Measurements from ENCODE around the gene CACNA2D3. TPM values are rescaled to one million over a fixed set of nuclear protein-coding genes. Genes with fewer than 3 reads are reported as not detected.
A peak's percentile ranks its signal among the peaks of the same experiment; 100 is the strongest.

CACNA2D3 gene
- total RNA-seq, 2 donors from 2014 or later = 0.97 TPM; not detected in 1

- H3K27me3 Mint-ChIP-seq (ENCODE audit: insufficient read depth) = peaks cover 43% of the 10 kb centered on the region
- peaks cover 3% of the 10 kb centered on the region for H3K4me1 Mint-ChIP-seq
These were observed 704.8 kb downstream of the CACNA2D3 start for GRCh38 chr3:54827056-54827687.

DNA sequence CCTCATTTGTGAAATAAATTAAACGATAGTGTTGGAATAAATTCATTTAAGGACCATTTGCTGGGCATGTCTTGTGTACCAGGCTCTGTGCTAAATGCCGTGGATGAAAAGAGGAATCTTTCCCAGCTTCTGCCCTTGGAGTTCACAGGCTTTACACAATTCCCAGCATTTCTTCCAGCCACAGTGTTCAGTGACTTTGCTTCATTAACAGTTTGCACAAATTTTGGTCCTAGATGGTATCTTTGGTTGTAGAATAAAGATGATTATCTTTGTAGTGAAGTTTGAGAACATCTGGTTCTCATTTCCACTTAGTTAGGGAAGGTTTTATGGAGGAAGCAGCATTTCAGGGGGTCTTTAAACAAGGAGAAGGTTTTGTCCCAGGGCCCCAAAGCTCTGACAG, 705.4 kb downstream of the CACNA2D3 start:
- no peak overlapping the region for H3K27ac ChIP-seq (ENCODE audit: low read depth, low read length)
- DNase-seq = no peak
- Mint-ChIP-seq H3K27me3 (ENCODE audit: insufficient read depth) (peaks cover 37% of the 10 kb centered on the region), H3K36me3 (ENCODE audit: low read depth) (no peaks in the 10 kb centered on the region), H3K4me3 (no peak overlapping the region), H3K9me3 (peaks cover 15% of the 10 kb centered on the region), H3K4me1 (peaks cover 1% of the 10 kb centered on the region), H3K27ac (no peak overlapping the region)
- H3K4me3 ChIP-seq (ENCODE audit: low read length) = no peak overlapping the region
- TF ChIP-seq, protein P1, sequence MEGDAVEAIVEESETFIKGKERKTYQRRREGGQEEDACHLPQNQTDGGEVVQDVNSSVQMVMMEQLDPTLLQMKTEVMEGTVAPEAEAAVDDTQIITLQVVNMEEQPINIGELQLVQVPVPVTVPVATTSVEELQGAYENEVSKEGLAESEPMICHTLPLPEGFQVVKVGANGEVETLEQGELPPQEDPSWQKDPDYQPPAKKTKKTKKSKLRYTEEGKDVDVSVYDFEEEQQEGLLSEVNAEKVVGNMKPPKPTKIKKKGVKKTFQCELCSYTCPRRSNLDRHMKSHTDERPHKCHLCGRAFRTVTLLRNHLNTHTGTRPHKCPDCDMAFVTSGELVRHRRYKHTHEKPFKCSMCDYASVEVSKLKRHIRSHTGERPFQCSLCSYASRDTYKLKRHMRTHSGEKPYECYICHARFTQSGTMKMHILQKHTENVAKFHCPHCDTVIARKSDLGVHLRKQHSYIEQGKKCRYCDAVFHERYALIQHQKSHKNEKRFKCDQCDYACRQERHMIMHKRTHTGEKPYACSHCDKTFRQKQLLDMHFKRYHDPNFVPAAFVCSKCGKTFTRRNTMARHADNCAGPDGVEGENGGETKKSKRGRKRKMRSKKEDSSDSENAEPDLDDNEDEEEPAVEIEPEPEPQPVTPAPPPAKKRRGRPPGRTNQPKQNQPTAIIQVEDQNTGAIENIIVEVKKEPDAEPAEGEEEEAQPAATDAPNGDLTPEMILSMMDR (conservative IDR thresholded peaks at IDR 0.05) = no peak
- no peaks in the 10 kb centered on the region for H3K27me3 ChIP-seq (ENCODE audit: control insufficient read depth, insufficient read depth, low read length, poor library complexity, severe bottlenecking)
- no peak overlapping the region for H3K9ac ChIP-seq (ENCODE audit: extremely low read depth, low read length, poor library complexity, severe bottlenecking)
- no peaks in the 10 kb centered on the region for H3K4me1 ChIP-seq (ENCODE audit: control insufficient read depth, insufficient read depth, low read length)
- no peaks in the 10 kb centered on the region for H3K36me3 ChIP-seq (ENCODE audit: control insufficient read depth, insufficient read depth, low read length)
- H3K9me3 ChIP-seq (ENCODE audit: control insufficient read depth, low read length) = peaks cover 7% of the 10 kb centered on the region
- WGBS, 2 experiments (ENCODE audit: insufficient coverage in 1 of 2, insufficient read length in 1 of 2) = 95 to 100% methylated on average over 1 to 2 of the region's 2 CpGs

More at GRCh38 chr3:54827056-54827687, 704.8 kb downstream of the CACNA2D3 start:
- H3K4me3 Mint-ChIP-seq = no peak overlapping the region
- H3K9me3 ChIP-seq (ENCODE audit: control insufficient read depth, low read length) = peaks cover 7% of the 10 kb centered on the region
- H3K27me3 ChIP-seq (ENCODE audit: control insufficient read depth, insufficient read depth, low read length, poor library complexity, severe bottlenecking) = peaks cover 3% of the 10 kb centered on the region
- H3K4me3 ChIP-seq (ENCODE audit: low read length) = no peak overlapping the region
- 73 to 74% methylated on average over 8 to 9 of the region's 9 CpGs for WGBS, 2 experiments (ENCODE audit: insufficient coverage in 1 of 2, insufficient read length in 1 of 2)
- no peaks in the 10 kb centered on the region for H3K36me3 Mint-ChIP-seq (ENCODE audit: low read depth)
- TF ChIP-seq, protein P1 (conservative IDR thresholded peaks at IDR 0.05) = no peak
- no peaks in the 10 kb centered on the region for H3K36me3 ChIP-seq (ENCODE audit: control insufficient read depth, insufficient read depth, low read length)
- no peak overlapping the region for H3K27ac Mint-ChIP-seq
- no peak overlapping the region for H3K27ac ChIP-seq (ENCODE audit: low read depth, low read length)
- no peak overlapping the region for H3K9ac ChIP-seq (ENCODE audit: extremely low read depth, low read length, poor library complexity, severe bottlenecking)
- peaks cover 15% of the 10 kb centered on the region for H3K9me3 Mint-ChIP-seq
- no peak for DNase-seq
- no peaks in the 10 kb centered on the region for H3K4me1 ChIP-seq (ENCODE audit: control insufficient read depth, insufficient read depth, low read length)

DNA sequence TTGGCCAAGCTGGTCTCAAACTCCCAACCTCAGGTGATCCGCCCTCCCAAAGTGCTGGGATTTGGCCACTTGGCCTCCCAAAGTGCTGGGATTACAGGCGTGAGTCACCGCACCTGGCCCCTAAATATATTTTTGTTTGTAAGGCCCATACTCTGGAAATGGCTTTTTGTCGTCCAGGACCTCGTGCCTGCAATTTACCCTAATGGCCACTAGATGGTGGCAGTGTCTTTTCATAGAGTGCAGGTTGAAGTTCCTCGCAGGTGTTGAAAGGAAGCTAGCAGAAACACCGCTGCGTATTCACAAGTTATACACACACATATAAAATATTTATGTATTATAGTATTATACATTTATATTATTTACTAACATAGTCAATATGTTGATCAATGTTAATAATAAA, 708.3 kb downstream of the CACNA2D3 start:
- peaks cover 16% of the 10 kb centered on the region for H3K27me3 Mint-ChIP-seq (ENCODE audit: insufficient read depth)
- Histone ChIP-seq H3K4me3 (ENCODE audit: low read length) (no peak overlapping the region), H3K36me3 (ENCODE audit: control insufficient read depth, insufficient read depth, low read length) (no peaks in the 10 kb centered on the region), H3K4me1 (ENCODE audit: control insufficient read depth, insufficient read depth, low read length) (no peaks in the 10 kb centered on the region), H3K9ac (ENCODE audit: extremely low read depth, low read length, poor library complexity, severe bottlenecking) (no peak overlapping the region), H3K9me3 (ENCODE audit: control insufficient read depth, low read length) (peaks cover 7% of the 10 kb centered on the region), H3K27ac (ENCODE audit: low read depth, low read length) (no peak overlapping the region), H3K27me3 (ENCODE audit: control insufficient read depth, insufficient read depth, low read length, poor library complexity, severe bottlenecking) (no peaks in the 10 kb centered on the region)
- TF ChIP-seq, protein P1 (conservative IDR thresholded peaks at IDR 0.05) = peak; percentile 89
- H3K9me3 Mint-ChIP-seq = peaks cover 15% of the 10 kb centered on the region
- no peak overlapping the region for H3K27ac Mint-ChIP-seq
- no peaks in the 10 kb centered on the region for H3K36me3 Mint-ChIP-seq (ENCODE audit: low read depth)
- peaks cover 1% of the 10 kb centered on the region for H3K4me1 Mint-ChIP-seq
- no peak overlapping the region for H3K4me3 Mint-ChIP-seq
- WGBS, 2 experiments (ENCODE audit: insufficient coverage in 1 of 2, insufficient read length in 1 of 2) = 64 to 92% methylated on average over 3 to 6 of the region's 8 CpGs
- DNase-seq = peak; percentile 84

All from endodermal cell (in vitro differentiated cells).